CD14-positive monocyte (primary cell): ENCODE data around the gene GPSM3. TPM values are rescaled to one million over a fixed set of nuclear protein-coding genes. Genes with fewer than 3 reads are reported as not detected.
A peak's percentile ranks its signal among the peaks of the same experiment; 100 is the strongest.

ENCODE experiments used
- DNase-seq, 3 donors: peaks; one replicate each; pipeline ENCODE4 v3.0.0-alpha.2; 2011 to 2022
- H2AFZ ChIP-seq: 2 replicates; pipeline ENCODE4 v1.6.0; 2012; ENCODE audit warnings: mild to moderate bottlenecking, low read depth, low read length, inconsistent platforms; ENCODE audit not compliant: insufficient read depth, poor library complexity, severe bottlenecking
- H3K27ac ChIP-seq, 2 donors: 1 replicate in 1 of 2; 2 replicates in 1 of 2; pipeline ENCODE4 v1.5.1; 2012 to 2013; ENCODE audit warnings: low read length in 2 of 2, control low read depth in 1 of 2, inconsistent platforms in 1 of 2, low read depth in 1 of 2, mild to moderate bottlenecking in 1 of 2
- H3K27me3 ChIP-seq, 2 donors: one replicate each; pipeline versions ENCODE4 v1.6.0 to v1.6.1; 2011 to 2013; ENCODE audit warnings: low read length in 2 of 2; ENCODE audit not compliant: control insufficient read depth in 2 of 2, insufficient read depth in 2 of 2
- H3K36me3 ChIP-seq, 2 donors: replicated peaks in 1 of 2; 1 replicate in 1 of 2; 2 replicates in 1 of 2; pipeline versions ENCODE4 v1.5.1 to v1.6.1; 2012 to 2013; ENCODE audit warnings: low read length in 2 of 2, control low read depth in 1 of 2, inconsistent platforms in 1 of 2, mild to moderate bottlenecking in 1 of 2; ENCODE audit not compliant: insufficient read depth in 2 of 2, control insufficient read depth in 1 of 2
- H3K4me1 ChIP-seq, 2 donors: 1 replicate in 1 of 2; 2 replicates in 1 of 2; pipeline versions ENCODE4 v1.5.1 to v1.6.1; 2012 to 2013; ENCODE audit warnings: low read length in 2 of 2, control low read depth in 1 of 2, inconsistent platforms in 1 of 2, mild to moderate bottlenecking in 1 of 2, moderate library complexity in 1 of 2; ENCODE audit not compliant: insufficient read depth in 2 of 2, control insufficient read depth in 1 of 2
- H3K4me2 ChIP-seq: replicated peaks from 2 replicates; pipeline ENCODE3; 2012; ENCODE audit warnings: low read length, moderate library complexity, mild to moderate bottlenecking; ENCODE audit not compliant: poor library complexity, severe bottlenecking; ENCODE audit errors: extremely low read depth
- H3K4me3 ChIP-seq, 3 experiments: fragments of 200-600 bp in 1 of 3; sonication (generic) in 1 of 3; replicated peaks in 1 of 3; 1 replicate in 2 of 3; 2 replicates in 1 of 3; pipeline ENCODE4 v1.5.1; 2011 to 2013; ENCODE audit warnings: low read length in 3 of 3, mild to moderate bottlenecking in 3 of 3, control low read depth in 2 of 3, low read depth in 2 of 3, inconsistent platforms in 1 of 3, moderate library complexity in 1 of 3
- H3K79me2 ChIP-seq: 2 replicates; pipeline ENCODE4 v1.6.0; 2012; ENCODE audit warnings: mild to moderate bottlenecking, control low read depth, inconsistent platforms, low read length, moderate library complexity; ENCODE audit not compliant: insufficient read depth
- H3K9ac ChIP-seq: 2 replicates; pipeline ENCODE4 v1.6.0; 2017; ENCODE audit warnings: low read length, mild to moderate bottlenecking; ENCODE audit not compliant: insufficient read depth, poor library complexity, severe bottlenecking
- H3K9me3 ChIP-seq, 2 donors: replicated peaks in 1 of 2; 1 replicate in 1 of 2; 2 replicates in 1 of 2; pipeline versions ENCODE4 v1.5.1 to v1.6.1; 2012 to 2013; ENCODE audit warnings: low read length in 2 of 2, control low read depth in 1 of 2; ENCODE audit not compliant: control insufficient read depth in 1 of 2, insufficient read depth in 1 of 2
- H4K20me1 ChIP-seq: 2 replicates; pipeline ENCODE4 v1.6.0; 2012; ENCODE audit warnings: mild to moderate bottlenecking, low read length, control low read depth, moderate library complexity; ENCODE audit not compliant: insufficient read depth
- H3K27ac Mint-ChIP-seq, 7 donors: one replicate each; pipeline ENCODE4 v1.8.0; 2020; ENCODE audit warnings: mild to moderate bottlenecking in 7 of 7, mixed read lengths in 7 of 7, moderate library complexity in 6 of 7, inconsistent platforms in 2 of 7
- H3K27me3 Mint-ChIP-seq, 3 donors: one replicate each; pipeline ENCODE4 v1.8.0; 2021 to 2022; ENCODE audit warnings: low read depth in 3 of 3, mild to moderate bottlenecking in 3 of 3, mixed read lengths in 3 of 3, moderate library complexity in 3 of 3, inconsistent platforms in 1 of 3
- H3K36me3 Mint-ChIP-seq, 2 donors: one replicate each; pipeline ENCODE4 v1.8.0; 2020; ENCODE audit warnings: mixed read lengths in 2 of 2, inconsistent platforms in 1 of 2, mild to moderate bottlenecking in 1 of 2
- H3K4me1 Mint-ChIP-seq: one replicate; pipeline ENCODE4 v1.8.0; 2020; ENCODE audit warnings: mild to moderate bottlenecking, mixed read lengths
- H3K4me3 Mint-ChIP-seq, 2 donors: one replicate each; pipeline ENCODE4 v1.8.0; 2020; ENCODE audit warnings: mild to moderate bottlenecking in 2 of 2, mixed read lengths in 2 of 2, moderate library complexity in 1 of 2
- H3K9me3 Mint-ChIP-seq, 7 donors: one replicate each; pipeline ENCODE4 v1.8.0; 2020 to 2022; ENCODE audit warnings: mixed read lengths in 7 of 7, mild to moderate bottlenecking in 6 of 7, moderate library complexity in 6 of 7, inconsistent platforms in 2 of 7
- WGBS: methylation state at CpG from one replicate; pipeline ENCODE4 v1.1.5; 2013; ENCODE audit warnings: missing lambda C conversion rate; ENCODE audit not compliant: insufficient coverage; 5-methylcytosine and 5-hydroxymethylcytosine counted together
- intact Hi-C, 2 donors: fragments of 100-400 bp; cut with micrococcal nuclease; formaldehyde crosslinking; loops; one replicate each; pipeline versions ENCODE4 v1.15.0 to v1.15.1; 2023
- polyA plus RNA-seq, 3 donors: library from polyadenylated mRNA; depleted of rRNA in 1 of 3; unstranded in 2 of 3; stranded (reverse) in 1 of 3; fragments of 300-500 nt in 2 of 3; fragments of >200 nt in 1 of 3; fragmentation: Illumina TruSeq in 2 of 3; gene quantifications; 1 replicate in 2 of 3; 2 replicates in 1 of 3; pipeline ENCODE4 v1.2.3, GENCODE V29; 2012 to 2021
- TF ChIP-seq, protein P1 (sequence below): fragments of 200-600 bp; IDR thresholded peaks from one replicate; pipeline ENCODE4 v1.8.0; 2022; ENCODE audit warnings: antibody characterized with exemption, mild to moderate bottlenecking

Gene GPSM3
- polyA plus RNA-seq, 3 donors = 86.1 to 340 (median 101) TPM

DNA sequence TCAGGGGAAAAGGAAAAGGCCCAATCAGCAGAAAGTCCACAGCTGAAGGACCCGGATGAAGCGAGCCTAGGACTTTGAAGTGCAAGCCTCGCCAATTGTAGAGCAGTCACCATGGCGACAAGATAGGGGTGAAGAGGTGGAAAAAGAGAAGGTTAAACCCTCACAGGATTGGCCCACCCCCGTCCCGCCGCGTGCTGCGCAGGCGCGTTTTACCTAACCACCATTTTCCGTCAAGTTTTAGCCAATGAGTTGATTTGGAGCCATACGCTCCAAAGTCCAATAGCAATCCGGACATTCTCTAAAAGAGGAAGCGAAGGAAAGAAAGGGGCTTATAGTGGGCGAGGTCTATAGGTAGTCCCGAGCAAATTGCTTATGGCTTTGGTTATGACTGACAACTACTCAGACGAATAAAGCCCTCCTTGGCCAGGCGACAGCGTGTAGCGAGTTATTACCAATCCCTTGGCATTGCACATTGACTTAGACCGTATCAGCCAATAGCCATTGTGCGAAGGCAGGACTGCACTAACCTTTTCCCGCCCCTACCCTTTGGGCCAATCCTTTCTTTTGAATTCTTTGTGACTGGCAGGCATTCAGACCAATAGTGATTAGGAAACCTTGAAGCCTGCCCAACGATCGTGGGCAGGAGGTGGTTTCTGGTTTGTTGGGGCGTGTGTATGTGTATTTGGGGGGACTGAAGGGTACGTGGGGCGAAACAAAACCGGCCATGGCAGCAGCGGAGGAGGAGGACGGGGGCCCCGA lies 14.5 kb downstream of the GPSM3 start, which contains the start of gene RNF5:
RNF5 (plus strand) TSS at position 618 of the 759 bp plus-strand sequence; CDS start at position 725, 107 bp downstream.
- H3K9me3 ChIP-seq = no peaks in the 10 kb centered on the region
- peaks cover 0 to 4% (median 0%) of the 10 kb centered on the region in 3 donors for H3K27me3 Mint-ChIP-seq
- H3K36me3 Mint-ChIP-seq = peaks cover 20 to 29% of the 10 kb centered on the region in 2 donors
- peak within 1 kb of the TSS; percentile 57 to 94 (median 82) for H3K4me3 ChIP-seq
- H3K27me3 ChIP-seq = no peaks in the 10 kb centered on the region
- peak; percentile 98 to 99 (median 99) for DNase-seq
- peak within 1 kb of the TSS; percentile 97 for H3K4me2 ChIP-seq
- TF ChIP-seq, protein P1, sequence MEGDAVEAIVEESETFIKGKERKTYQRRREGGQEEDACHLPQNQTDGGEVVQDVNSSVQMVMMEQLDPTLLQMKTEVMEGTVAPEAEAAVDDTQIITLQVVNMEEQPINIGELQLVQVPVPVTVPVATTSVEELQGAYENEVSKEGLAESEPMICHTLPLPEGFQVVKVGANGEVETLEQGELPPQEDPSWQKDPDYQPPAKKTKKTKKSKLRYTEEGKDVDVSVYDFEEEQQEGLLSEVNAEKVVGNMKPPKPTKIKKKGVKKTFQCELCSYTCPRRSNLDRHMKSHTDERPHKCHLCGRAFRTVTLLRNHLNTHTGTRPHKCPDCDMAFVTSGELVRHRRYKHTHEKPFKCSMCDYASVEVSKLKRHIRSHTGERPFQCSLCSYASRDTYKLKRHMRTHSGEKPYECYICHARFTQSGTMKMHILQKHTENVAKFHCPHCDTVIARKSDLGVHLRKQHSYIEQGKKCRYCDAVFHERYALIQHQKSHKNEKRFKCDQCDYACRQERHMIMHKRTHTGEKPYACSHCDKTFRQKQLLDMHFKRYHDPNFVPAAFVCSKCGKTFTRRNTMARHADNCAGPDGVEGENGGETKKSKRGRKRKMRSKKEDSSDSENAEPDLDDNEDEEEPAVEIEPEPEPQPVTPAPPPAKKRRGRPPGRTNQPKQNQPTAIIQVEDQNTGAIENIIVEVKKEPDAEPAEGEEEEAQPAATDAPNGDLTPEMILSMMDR = no peak
- intact Hi-C loops = loop anchor here (1.0 to 5.0 kb wide), 4 partner anchors 17 to 56 kb away; partner anchors contain the start of gene FKBPL (in 1 of the 2)
- H3K27ac Mint-ChIP-seq = peak within 1 kb of the TSS; percentile 96 to 100 (median 100)
- H3K36me3 ChIP-seq = peaks cover 18 to 31% of the 10 kb centered on the region in 2 donors
- peaks cover 83% of the 10 kb centered on the region for H3K4me1 Mint-ChIP-seq
- H3K27ac ChIP-seq = peak within 1 kb of the TSS; percentile 89 to 90
- H3K79me2 ChIP-seq = peaks cover 56% of the 10 kb centered on the region
- H3K9ac ChIP-seq = peak within 1 kb of the TSS; percentile 56
- H3K4me1 ChIP-seq = peaks cover 60 to 73% of the 10 kb centered on the region in 2 donors
- H2AFZ ChIP-seq = peak within 1 kb of the TSS; percentile 70
- WGBS = 0% methylated on average over 19 of the region's 33 CpGs
- H3K4me3 Mint-ChIP-seq = peak within 1 kb of the TSS; percentile 90 to 98
- H4K20me1 ChIP-seq = no peaks in the 10 kb centered on the region
- H3K9me3 Mint-ChIP-seq = no peaks in the 10 kb centered on the region

DNA sequence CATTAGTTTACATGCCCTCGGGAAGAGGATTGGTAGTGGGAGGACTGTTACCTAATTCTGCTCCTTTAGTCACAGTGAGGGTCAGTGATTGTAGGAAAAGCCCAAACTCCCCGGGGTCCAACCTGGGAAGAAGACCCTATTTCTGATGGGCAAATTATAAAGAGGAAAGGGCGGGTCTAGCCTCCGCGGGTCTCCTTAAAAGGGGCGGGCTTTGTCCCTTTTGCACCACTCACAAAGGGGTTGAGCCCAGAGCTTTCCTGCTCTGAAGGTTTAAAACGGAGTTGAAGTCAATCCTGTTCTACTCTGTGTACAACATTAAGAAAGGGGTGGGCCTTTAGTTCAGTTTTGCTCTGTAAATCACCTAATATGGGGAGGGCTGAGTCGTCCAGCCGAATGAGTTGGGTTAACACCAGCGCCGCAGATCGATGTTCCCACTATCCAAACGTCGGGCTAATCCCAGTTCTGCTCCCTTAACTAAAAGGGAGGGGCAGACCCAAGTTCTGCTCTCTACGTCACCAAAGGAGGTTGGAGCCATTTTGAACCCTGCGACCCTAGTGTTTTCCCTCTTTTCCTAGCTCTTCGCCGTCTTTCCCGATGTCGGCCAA lies 15.2 kb downstream of the GPSM3 start:
- Histone ChIP-seq H3K4me1 (peaks cover 56 to 71% of the 10 kb centered on the region in 2 donors), H3K9me3 (no peaks in the 10 kb centered on the region), H3K9ac (peak overlapping the region; percentile 56), H3K4me2 (peak overlapping the region; percentile 97), H3K36me3 (peaks cover 11 to 24% of the 10 kb centered on the region in 2 donors), H2AFZ (peak overlapping the region; percentile 70), H3K27ac (peak overlapping the region; percentile 89 to 90), H4K20me1 (no peaks in the 10 kb centered on the region), H3K4me3 (peak overlapping the region; percentile 57 to 94 (median 82)), H3K79me2 (peaks cover 52% of the 10 kb centered on the region), H3K27me3 (no peaks in the 10 kb centered on the region)
- WGBS = 2% methylated on average over 16 of the region's 20 CpGs
- TF ChIP-seq, protein P1 = no peak
- Mint-ChIP-seq H3K9me3 (no peaks in the 10 kb centered on the region), H3K27ac (peak overlapping the region; percentile 96 to 100 (median 100)), H3K4me3 (peak overlapping the region; percentile 90 to 98), H3K36me3 (peaks cover 16 to 24% of the 10 kb centered on the region in 2 donors), H3K4me1 (peaks cover 81% of the 10 kb centered on the region), H3K27me3 (peaks cover 0 to 4% (median 0%) of the 10 kb centered on the region in 3 donors)
- DNase-seq = no peak
- intact Hi-C loops = loop anchor here in 1 of 2 donors (5.0 kb wide), 1 partner anchor 55 kb away; no protein-coding TSS in a partner anchor
